ENCODE measurements around the gene SNPH.

The SNPH gene

GRCh38 chr20:1293641-1294379 is 27.7 kb downstream of the SNPH start:
- Histone ChIP-seq H3K36me3 (ENCODE audit: control insufficient read depth in 1 of 2, insufficient read depth in 2 of 2, low read length in 2 of 2) (peaks cover 0 to 20% of the 10 kb centered on the region in 2 donors), H3K9me3 (ENCODE audit: control insufficient read depth in 1 of 2, low read length in 2 of 2) (no peaks in the 10 kb centered on the region), H3K4me3 (ENCODE audit: low read depth in 1 of 2, low read length in 2 of 2) (no peak overlapping the region), H3K27me3 (ENCODE audit: low read depth, low read length) (no peaks in the 10 kb centered on the region), H3K27ac (ENCODE audit: low read length) (no peak overlapping the region), H3K4me1 (ENCODE audit: control insufficient read depth in 1 of 2, insufficient read depth in 2 of 2, low read length in 2 of 2) (no peaks in the 10 kb centered on the region)

DNA sequence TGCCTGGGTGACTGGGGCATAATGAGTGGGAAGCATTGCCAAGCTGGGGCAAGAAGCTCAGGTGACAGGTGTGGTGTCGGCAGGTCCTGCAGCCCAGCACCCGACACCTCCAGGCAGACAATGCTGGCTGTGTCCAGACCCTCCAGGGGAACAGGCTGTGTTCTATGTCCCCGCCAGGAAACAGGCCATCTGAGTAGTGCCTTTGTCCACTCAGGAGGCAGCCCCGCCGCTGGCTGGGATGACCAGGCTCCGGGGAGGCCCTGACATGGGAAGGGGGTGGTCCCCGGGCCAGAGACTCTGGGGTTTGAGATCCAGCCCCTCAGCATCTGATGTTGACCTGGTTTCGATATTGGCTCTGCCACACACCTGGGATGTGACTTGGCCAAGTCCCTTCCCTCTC is 28.4 kb downstream of the SNPH start:
- Histone ChIP-seq H3K4me1 (ENCODE audit: control insufficient read depth in 1 of 2, insufficient read depth in 2 of 2, low read length in 2 of 2) (no peaks in the 10 kb centered on the region), H3K36me3 (ENCODE audit: control insufficient read depth in 1 of 2, insufficient read depth in 2 of 2, low read length in 2 of 2) (peaks cover 0 to 26% of the 10 kb centered on the region in 2 donors), H3K4me3 (ENCODE audit: low read depth in 1 of 2, low read length in 2 of 2) (no peak overlapping the region), H3K27ac (ENCODE audit: low read length) (no peak overlapping the region), H3K9me3 (ENCODE audit: control insufficient read depth in 1 of 2, low read length in 2 of 2) (no peaks in the 10 kb centered on the region), H3K27me3 (ENCODE audit: low read depth, low read length) (no peaks in the 10 kb centered on the region)

- H3K27ac ChIP-seq (ENCODE audit: low read length), result no peak overlapping the region
- no peak overlapping the region for H3K4me3 ChIP-seq (ENCODE audit: low read depth in 1 of 2, low read length in 2 of 2)
- no peaks in the 10 kb centered on the region for H3K4me1 ChIP-seq (ENCODE audit: control insufficient read depth in 1 of 2, insufficient read depth in 2 of 2, low read length in 2 of 2)
- no peaks in the 10 kb centered on the region for H3K9me3 ChIP-seq (ENCODE audit: control insufficient read depth in 1 of 2, low read length in 2 of 2)
- H3K27me3 ChIP-seq (ENCODE audit: low read depth, low read length), result no peaks in the 10 kb centered on the region
- H3K36me3 ChIP-seq (ENCODE audit: control insufficient read depth in 1 of 2, insufficient read depth in 2 of 2, low read length in 2 of 2), result peaks cover 0 to 26% of the 10 kb centered on the region in 2 donors
Observed at GRCh38 chr20:1295276-1295930, 29.3 kb downstream of the SNPH start.

DNA sequence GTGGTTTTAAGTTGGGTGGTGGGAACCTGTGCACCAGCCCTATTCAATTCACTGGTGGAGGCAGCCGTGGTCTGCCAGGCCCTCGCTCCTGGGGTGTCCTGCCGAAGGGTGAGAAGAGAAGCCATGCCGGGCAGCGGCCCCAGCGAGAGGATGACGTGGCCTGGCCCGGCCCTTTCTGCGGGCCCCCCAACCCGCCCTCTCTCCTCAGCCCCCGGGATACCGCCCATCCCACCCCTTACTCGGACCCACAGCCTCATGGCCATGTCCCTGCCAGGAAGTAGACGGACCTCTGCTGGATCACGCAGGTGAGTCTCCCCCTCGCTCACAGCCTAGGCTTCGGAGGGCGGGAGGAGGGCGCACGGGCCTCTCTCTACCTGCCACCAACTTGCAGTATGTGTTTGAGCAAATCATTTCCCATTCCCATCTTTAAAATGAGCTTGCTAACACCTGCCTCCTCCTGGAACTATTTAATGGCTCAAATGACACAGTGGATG is 30.1 kb downstream of the SNPH start:
- Histone ChIP-seq H3K4me1 (ENCODE audit: control insufficient read depth in 1 of 2, insufficient read depth in 2 of 2, low read length in 2 of 2) (no peaks in the 10 kb centered on the region), H3K4me3 (ENCODE audit: low read depth in 1 of 2, low read length in 2 of 2) (no peak overlapping the region), H3K27ac (ENCODE audit: low read length) (no peak overlapping the region), H3K9me3 (ENCODE audit: control insufficient read depth in 1 of 2, low read length in 2 of 2) (no peaks in the 10 kb centered on the region), H3K27me3 (ENCODE audit: low read depth, low read length) (no peaks in the 10 kb centered on the region), H3K36me3 (ENCODE audit: control insufficient read depth in 1 of 2, insufficient read depth in 2 of 2, low read length in 2 of 2) (peaks cover 0 to 31% of the 10 kb centered on the region in 2 donors)

- Histone ChIP-seq H3K9me3 (ENCODE audit: control insufficient read depth in 1 of 2, low read length in 2 of 2) (no peaks in the 10 kb centered on the region), H3K36me3 (ENCODE audit: control insufficient read depth in 1 of 2, insufficient read depth in 2 of 2, low read length in 2 of 2) (peaks cover 0 to 31% of the 10 kb centered on the region in 2 donors), H3K27me3 (ENCODE audit: low read depth, low read length) (no peaks in the 10 kb centered on the region), H3K4me3 (ENCODE audit: low read depth in 1 of 2, low read length in 2 of 2) (no peak overlapping the region), H3K27ac (ENCODE audit: low read length) (no peak overlapping the region), H3K4me1 (ENCODE audit: control insufficient read depth in 1 of 2, insufficient read depth in 2 of 2, low read length in 2 of 2) (no peaks in the 10 kb centered on the region)
Observed at GRCh38 chr20:1296922-1297321, 30.8 kb downstream of the SNPH start.

DNA sequence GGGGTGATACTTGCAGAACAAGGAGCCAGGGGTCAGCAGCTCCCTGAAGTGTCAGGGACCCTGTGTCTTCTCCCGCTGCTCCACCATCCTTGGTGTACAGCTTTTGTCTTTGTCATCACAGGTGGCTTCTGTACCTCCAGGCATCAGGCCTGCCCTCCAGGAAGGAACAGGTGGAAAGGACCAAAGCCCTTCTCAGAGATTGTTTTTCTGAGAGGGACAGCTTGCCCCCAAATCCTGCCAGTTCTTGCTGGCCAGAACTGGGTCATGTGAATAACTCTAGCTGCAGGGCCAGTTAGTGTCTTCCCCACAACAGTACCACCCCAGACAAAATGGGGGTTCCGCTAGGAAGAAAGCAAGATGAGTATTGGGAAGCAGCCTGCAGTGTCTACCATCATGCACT is 31.4 kb downstream of the SNPH start:
- Histone ChIP-seq H3K27me3 (ENCODE audit: low read depth, low read length) (no peaks in the 10 kb centered on the region), H3K27ac (ENCODE audit: low read length) (no peak overlapping the region), H3K4me1 (ENCODE audit: control insufficient read depth in 1 of 2, insufficient read depth in 2 of 2, low read length in 2 of 2) (no peaks in the 10 kb centered on the region), H3K4me3 (ENCODE audit: low read depth in 1 of 2, low read length in 2 of 2) (no peak overlapping the region), H3K36me3 (ENCODE audit: control insufficient read depth in 1 of 2, insufficient read depth in 2 of 2, low read length in 2 of 2) (peaks cover 0 to 31% of the 10 kb centered on the region in 2 donors), H3K9me3 (ENCODE audit: control insufficient read depth in 1 of 2, low read length in 2 of 2) (no peaks in the 10 kb centered on the region)

DNA sequence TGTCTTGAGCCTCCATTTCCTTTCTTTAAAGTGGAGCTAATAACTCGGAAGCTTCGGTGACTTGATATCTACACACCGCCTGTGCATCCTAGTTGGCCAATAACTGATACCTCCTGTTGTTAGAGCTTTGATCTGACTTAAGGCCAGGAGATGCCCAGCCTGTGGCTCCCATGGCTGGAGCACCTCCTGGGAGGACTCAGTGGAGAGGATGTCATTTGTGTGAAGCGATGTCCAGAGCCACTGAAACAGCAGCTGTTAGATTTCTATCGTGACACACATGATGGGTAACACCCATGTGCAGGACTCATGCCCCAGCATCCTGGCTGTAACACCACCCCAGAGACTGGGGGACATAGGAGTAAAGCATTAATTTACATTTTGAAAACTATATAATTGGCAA is 32.1 kb downstream of the SNPH start:
- no peaks in the 10 kb centered on the region for H3K9me3 ChIP-seq (ENCODE audit: control insufficient read depth in 1 of 2, low read length in 2 of 2)
- H3K4me1 ChIP-seq (ENCODE audit: control insufficient read depth in 1 of 2, insufficient read depth in 2 of 2, low read length in 2 of 2), result no peaks in the 10 kb centered on the region
- no peak overlapping the region for H3K4me3 ChIP-seq (ENCODE audit: low read depth in 1 of 2, low read length in 2 of 2)
- H3K27ac ChIP-seq (ENCODE audit: low read length), result no peak overlapping the region
- H3K27me3 ChIP-seq (ENCODE audit: low read depth, low read length), result no peaks in the 10 kb centered on the region
- peaks cover 0 to 31% of the 10 kb centered on the region in 2 donors for H3K36me3 ChIP-seq (ENCODE audit: control insufficient read depth in 1 of 2, insufficient read depth in 2 of 2, low read length in 2 of 2)

- no peak overlapping the region for H3K27ac ChIP-seq (ENCODE audit: low read length)
- H3K9me3 ChIP-seq (ENCODE audit: control insufficient read depth in 1 of 2, low read length in 2 of 2), result no peaks in the 10 kb centered on the region
- H3K36me3 ChIP-seq (ENCODE audit: control insufficient read depth in 1 of 2, insufficient read depth in 2 of 2, low read length in 2 of 2), result peaks cover 0 to 37% of the 10 kb centered on the region in 2 donors
- H3K4me3 ChIP-seq (ENCODE audit: low read depth in 1 of 2, low read length in 2 of 2), result no peak overlapping the region
- no peaks in the 10 kb centered on the region for H3K4me1 ChIP-seq (ENCODE audit: control insufficient read depth in 1 of 2, insufficient read depth in 2 of 2, low read length in 2 of 2)
- no peaks in the 10 kb centered on the region for H3K27me3 ChIP-seq (ENCODE audit: low read depth, low read length)
Observed at GRCh38 chr20:1298888-1299511, 32.9 kb downstream of the SNPH start.

- peaks cover 0 to 35% of the 10 kb centered on the region in 2 donors for H3K36me3 ChIP-seq (ENCODE audit: control insufficient read depth in 1 of 2, insufficient read depth in 2 of 2, low read length in 2 of 2)
Observed at GRCh38 chr20:1299522-1299921, 33.4 kb downstream of the SNPH start.

DNA sequence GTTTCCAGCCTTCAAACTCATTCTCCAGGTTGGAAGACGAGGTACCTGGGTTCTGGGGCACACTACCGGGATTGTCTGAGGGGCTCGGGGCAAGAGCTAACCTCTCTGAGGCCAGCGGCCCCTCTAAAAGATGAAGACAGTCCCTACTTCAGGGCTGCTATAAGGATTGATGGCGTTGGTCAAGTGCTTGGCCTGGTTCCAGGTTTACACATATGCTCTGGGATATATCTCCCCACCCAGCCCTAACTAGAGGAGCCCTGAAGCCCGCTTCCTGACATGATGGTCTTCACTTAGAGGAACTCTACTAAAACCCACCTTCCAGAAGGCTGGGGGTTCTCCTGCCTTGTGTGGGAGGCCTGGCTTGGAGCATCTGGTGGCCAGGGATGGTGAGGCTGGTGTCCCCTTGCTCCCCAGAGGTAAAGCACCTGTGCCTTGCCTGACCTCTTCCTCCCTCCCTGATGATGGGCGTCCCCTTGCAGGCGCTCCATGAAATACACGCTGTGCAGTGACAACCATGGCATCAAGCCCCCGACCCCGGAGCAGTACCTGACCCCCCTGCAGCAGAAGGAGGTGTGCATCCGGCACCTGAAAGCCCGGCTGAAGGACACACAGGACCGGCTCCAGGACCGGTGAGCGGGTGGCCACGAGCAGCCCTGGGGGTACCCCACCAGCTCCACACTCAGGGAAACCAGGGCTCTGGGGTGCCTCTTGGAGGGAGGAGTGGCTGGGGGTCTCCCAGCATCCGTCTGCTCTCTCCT is 34.2 kb downstream of the SNPH start:
- Histone ChIP-seq H3K9me3 (ENCODE audit: control insufficient read depth in 1 of 2, low read length in 2 of 2) (no peaks in the 10 kb centered on the region), H3K4me1 (ENCODE audit: control insufficient read depth in 1 of 2, insufficient read depth in 2 of 2, low read length in 2 of 2) (no peaks in the 10 kb centered on the region), H3K36me3 (ENCODE audit: control insufficient read depth in 1 of 2, insufficient read depth in 2 of 2, low read length in 2 of 2) (peaks cover 6 to 42% of the 10 kb centered on the region in 2 donors), H3K4me3 (ENCODE audit: low read depth in 1 of 2, low read length in 2 of 2) (no peak overlapping the region), H3K27ac (ENCODE audit: low read length) (no peak overlapping the region), H3K27me3 (ENCODE audit: low read depth, low read length) (no peaks in the 10 kb centered on the region)

More at GRCh38 chr20:1299522-1299921, 33.4 kb downstream of the SNPH start:
- Histone ChIP-seq H3K27me3 (ENCODE audit: low read depth, low read length) (no peaks in the 10 kb centered on the region), H3K27ac (ENCODE audit: low read length) (no peak overlapping the region), H3K4me3 (ENCODE audit: low read depth in 1 of 2, low read length in 2 of 2) (no peak overlapping the region), H3K9me3 (ENCODE audit: control insufficient read depth in 1 of 2, low read length in 2 of 2) (no peaks in the 10 kb centered on the region), H3K4me1 (ENCODE audit: control insufficient read depth in 1 of 2, insufficient read depth in 2 of 2, low read length in 2 of 2) (no peaks in the 10 kb centered on the region)

DNA sequence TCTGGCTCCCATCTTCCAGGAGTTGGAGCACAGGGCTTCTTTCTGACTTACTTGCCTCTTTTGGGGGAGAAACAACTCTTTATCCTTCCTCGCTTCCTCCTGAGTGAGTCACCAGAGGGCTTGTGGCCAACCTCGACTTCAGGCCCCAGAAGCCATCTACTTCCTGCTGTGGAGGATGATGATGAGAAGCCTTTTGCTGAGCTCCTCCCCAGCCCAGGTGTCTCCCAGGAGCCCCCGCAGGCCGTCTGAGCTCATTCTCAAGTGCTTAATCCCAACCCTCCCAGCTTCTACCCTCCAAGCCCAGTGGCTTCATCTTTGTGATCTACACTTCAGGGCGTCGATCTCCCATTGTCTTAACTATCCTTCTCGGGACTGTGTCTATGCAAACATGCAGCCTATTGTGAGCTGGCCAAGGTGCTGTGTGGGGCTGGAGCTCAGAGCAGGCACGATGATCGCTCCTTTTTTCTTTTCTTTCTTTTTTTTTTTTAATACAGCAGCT is 35.0 kb downstream of the SNPH start:
- no peak overlapping the region for H3K4me3 ChIP-seq (ENCODE audit: low read depth in 1 of 2, low read length in 2 of 2)
- H3K9me3 ChIP-seq (ENCODE audit: control insufficient read depth in 1 of 2, low read length in 2 of 2), result no peaks in the 10 kb centered on the region
- H3K4me1 ChIP-seq (ENCODE audit: control insufficient read depth in 1 of 2, insufficient read depth in 2 of 2, low read length in 2 of 2), result no peaks in the 10 kb centered on the region
- H3K36me3 ChIP-seq (ENCODE audit: control insufficient read depth in 1 of 2, insufficient read depth in 2 of 2, low read length in 2 of 2), result peaks cover 9 to 50% of the 10 kb centered on the region in 2 donors
- no peaks in the 10 kb centered on the region for H3K27me3 ChIP-seq (ENCODE audit: low read depth, low read length)
- H3K27ac ChIP-seq (ENCODE audit: low read length), result no peak overlapping the region

All from muscle layer of duodenum (tissue), 2 donors.